ENCODE measurements around the gene CENPV.
"Not testable (repeated sequence)": the region's sequence is repeated elsewhere in the genome, so short reads cannot be mapped to it uniquely, and the experiment has no call there.

CENPV gene

GRCh38 chr17:16353317-16354174, at the start of gene CENPV:
Gene CENPV (minus strand): TSS chr17:16353469. CDS start chr17:16353436, 33 bp downstream.
- DNase-seq, result peak; percentile 36 to 78 (median 71)

- peak in 1 of 3 experiments; percentile 15 for DNase-seq
Observed at GRCh38 chr17:16398270-16399267, 45.3 kb upstream of the CENPV start.

- not testable (repeated sequence) for DNase-seq
Observed at GRCh38 chr17:16396693-16397092, 43.4 kb upstream of the CENPV start.

- DNase-seq, result not testable (repeated sequence)
Observed at GRCh38 chr17:16395887-16396286, 42.6 kb upstream of the CENPV start.

- not testable (repeated sequence) for DNase-seq
Observed at GRCh38 chr17:16392491-16392890, 39.2 kb upstream of the CENPV start.

GRCh38 chr17:16391451-16391850, 38.2 kb upstream of the CENPV start:
- DNase-seq, result no peak

GRCh38 chr17:16386126-16386507, 32.8 kb upstream of the CENPV start:
- DNase-seq, result not testable (repeated sequence)

- no peak for DNase-seq
Observed at GRCh38 chr17:16384557-16384956, 31.3 kb upstream of the CENPV start.

GRCh38 chr17:16383772-16384287, 30.6 kb upstream of the CENPV start:
- no peak for DNase-seq

GRCh38 chr17:16383216-16383615, 29.9 kb upstream of the CENPV start:
- no peak for DNase-seq

- no peak for DNase-seq
Observed at GRCh38 chr17:16381496-16381820, 28.2 kb upstream of the CENPV start.

- DNase-seq, result peak in 1 of 3 experiments; percentile 94
Observed at GRCh38 chr17:16380640-16381495, 27.6 kb upstream of the CENPV start, which contains the start of gene UBB. Gene UBB (plus strand): TSS chr17:16381091. CDS start chr17:16381908, 817 bp downstream.

- DNase-seq, result no peak
Observed at GRCh38 chr17:16379654-16380053, 26.4 kb upstream of the CENPV start.

GRCh38 chr17:16378636-16379282, 25.5 kb upstream of the CENPV start:
- no peak for DNase-seq

- DNase-seq, result no peak
Observed at GRCh38 chr17:16377941-16378341, 24.7 kb upstream of the CENPV start.

- no peak for DNase-seq
Observed at GRCh38 chr17:16374146-16374938, 21.1 kb upstream of the CENPV start.

GRCh38 chr17:16371742-16372141, 18.5 kb upstream of the CENPV start:
- DNase-seq, result no peak

GRCh38 chr17:16364625-16365024, 11.4 kb upstream of the CENPV start:
- DNase-seq, result no peak

- peak; percentile 28 to 74 (median 65) for DNase-seq
Observed at GRCh38 chr17:16363749-16364536, 10.7 kb upstream of the CENPV start.

- DNase-seq, result no peak
Observed at GRCh38 chr17:16361874-16362273, 8.6 kb upstream of the CENPV start.

All from NCI-H1417 (cell line).